ENCODE results near the gene CACNA1S.

- TF ChIP-seq EZH2phosphoT487 (IDR thresholded peaks at IDR 0.05; ENCODE audit: insufficient read depth, low read depth) = no peak
- no peak for TF ChIP-seq EZH2 (IDR thresholded peaks at IDR 0.05; ENCODE audit: insufficient read depth, poor library complexity, severe bottlenecking)
These were observed at the start of gene CACNA1S for GRCh38 chr1:201112173-201112731.

All from GM23248 (cell line).